Loucy (cell line): ENCODE results near the gene LRCH3.

Source experiments
- H2AFZ ChIP-seq: fragments of 200-600 bp; sonication (generic); 2 replicates; pipeline ENCODE4 v1.6.0; 2016; ENCODE audit warnings: antibody characterized with exemption, mild to moderate bottlenecking, low read length, moderate library complexity
- H3F3A ChIP-seq: fragments of 200-600 bp; 2 replicates; pipeline ENCODE4 v1.6.0; 2016; ENCODE audit warnings: antibody characterized with exemption, low read depth, mild to moderate bottlenecking
- H3K27me3 ChIP-seq: fragments of 200-600 bp; sonication (generic); 2 replicates; pipeline ENCODE4 v1.6.1; 2014; ENCODE audit warnings: low read length, mild to moderate bottlenecking; ENCODE audit not compliant: insufficient read depth, poor library complexity, severe bottlenecking
- H3K36me3 ChIP-seq: fragments of 200-600 bp; sonication (generic); 2 replicates; pipeline ENCODE4 v1.6.1; 2016; ENCODE audit warnings: low read length; ENCODE audit not compliant: insufficient read depth
- H3K4me1 ChIP-seq: fragments of 200-600 bp; sonication (generic); 2 replicates; pipeline ENCODE4 v1.5.1; 2014; ENCODE audit warnings: low read length, mild to moderate bottlenecking; ENCODE audit not compliant: insufficient read depth, poor library complexity, severe bottlenecking
- H3K4me2 ChIP-seq: fragments of 200-600 bp; sonication (generic); 2 replicates; pipeline ENCODE4 v1.6.0; 2014; ENCODE audit warnings: antibody characterized with exemption, low read length, low read depth, mild to moderate bottlenecking; ENCODE audit not compliant: poor library complexity, severe bottlenecking
- H3K4me3 ChIP-seq: fragments of 200-600 bp; sonication (generic); 2 replicates; pipeline ENCODE4 v1.5.1; 2014; ENCODE audit warnings: low read length, mild to moderate bottlenecking, mixed read lengths; ENCODE audit not compliant: poor library complexity, severe bottlenecking
- H3K79me2 ChIP-seq: fragments of 200-600 bp; sonication (generic); 2 replicates; pipeline ENCODE4 v1.6.1; 2014; ENCODE audit warnings: low read length; ENCODE audit not compliant: insufficient read depth
- H3K9ac ChIP-seq: fragments of 200-600 bp; sonication (generic); 2 replicates; pipeline ENCODE4 v1.6.0; 2014; ENCODE audit warnings: mild to moderate bottlenecking, low read depth, low read length, moderate library complexity; ENCODE audit not compliant: poor library complexity, severe bottlenecking
- H3K9me2 ChIP-seq: fragments of 200-600 bp; sonication (generic); replicated peaks from 2 replicates; pipeline ENCODE4 v1.6.1; 2016; ENCODE audit warnings: low read depth, low read length, mixed read lengths
- H3K9me3 ChIP-seq: fragments of 200-600 bp; sonication (generic); 2 replicates; pipeline ENCODE4 v1.6.1; 2014; ENCODE audit warnings: mild to moderate bottlenecking, antibody characterized with exemption, low read length, low read depth; ENCODE audit not compliant: insufficient read depth
- H4K20me1 ChIP-seq: fragments of 200-600 bp; sonication (generic); 2 replicates; pipeline ENCODE4 v1.6.0; 2014; ENCODE audit warnings: antibody characterized with exemption, low read length, mild to moderate bottlenecking; ENCODE audit not compliant: insufficient read depth, poor library complexity, severe bottlenecking
- EZH2phosphoT487 ChIP-seq: fragments of 200-600 bp; IDR thresholded peaks from 2 replicates; pipeline ENCODE4 v1.6.1; 2018; ENCODE audit warnings: antibody characterized with exemption, mild to moderate bottlenecking, moderate library complexity, borderline replicate concordance
- TF ChIP-seq, protein P1 (sequence below): fragments of 200-600 bp; sonication (generic); conservative IDR thresholded peaks from 2 replicates; pipeline ENCODE4 v1.5.1; 2014; ENCODE audit warnings: mild to moderate bottlenecking, antibody characterized with exemption, low read length

Gene LRCH3

DNA sequence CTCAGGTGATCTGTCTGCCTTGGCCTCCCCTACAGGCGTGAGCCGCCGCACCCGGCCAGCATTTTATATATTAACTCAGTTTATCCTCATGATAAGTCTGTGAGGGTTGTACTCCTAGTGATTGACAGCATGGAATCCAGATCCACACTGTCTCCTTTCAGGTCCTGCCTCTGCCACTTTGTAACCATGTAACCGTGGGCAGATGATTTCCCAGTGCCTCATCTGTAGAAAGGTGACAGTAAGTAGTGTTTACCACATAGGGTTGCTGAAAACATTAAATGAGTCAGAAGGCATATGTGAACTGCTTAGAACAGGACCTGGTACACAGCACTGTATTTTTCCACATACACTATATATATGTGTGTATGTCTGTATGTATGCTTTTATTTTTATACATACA is 38.9 kb upstream of the LRCH3 start:
- Histone ChIP-seq H3K4me3 (peak overlapping the region; percentile 80), H3K9ac (no peak overlapping the region), H2AFZ (no peak overlapping the region), H3K36me3 (peaks cover 7% of the 10 kb centered on the region; the same call in 1 of the 2 replicates), H3K4me1 (peaks cover 45% of the 10 kb centered on the region), H3K9me2 (no peaks in the 10 kb centered on the region), H3K27me3 (no peaks in the 10 kb centered on the region), H4K20me1 (peaks cover 45% of the 10 kb centered on the region), H3K9me3 (no peaks in the 10 kb centered on the region), H3K4me2 (peak overlapping the region; percentile 87), H3K79me2 (peaks cover 62% of the 10 kb centered on the region), H3F3A (no peaks in the 10 kb centered on the region; the same call in 1 of the 2 replicates)
- TF ChIP-seq EZH2phosphoT487 = no peak
- TF ChIP-seq, protein P1, sequence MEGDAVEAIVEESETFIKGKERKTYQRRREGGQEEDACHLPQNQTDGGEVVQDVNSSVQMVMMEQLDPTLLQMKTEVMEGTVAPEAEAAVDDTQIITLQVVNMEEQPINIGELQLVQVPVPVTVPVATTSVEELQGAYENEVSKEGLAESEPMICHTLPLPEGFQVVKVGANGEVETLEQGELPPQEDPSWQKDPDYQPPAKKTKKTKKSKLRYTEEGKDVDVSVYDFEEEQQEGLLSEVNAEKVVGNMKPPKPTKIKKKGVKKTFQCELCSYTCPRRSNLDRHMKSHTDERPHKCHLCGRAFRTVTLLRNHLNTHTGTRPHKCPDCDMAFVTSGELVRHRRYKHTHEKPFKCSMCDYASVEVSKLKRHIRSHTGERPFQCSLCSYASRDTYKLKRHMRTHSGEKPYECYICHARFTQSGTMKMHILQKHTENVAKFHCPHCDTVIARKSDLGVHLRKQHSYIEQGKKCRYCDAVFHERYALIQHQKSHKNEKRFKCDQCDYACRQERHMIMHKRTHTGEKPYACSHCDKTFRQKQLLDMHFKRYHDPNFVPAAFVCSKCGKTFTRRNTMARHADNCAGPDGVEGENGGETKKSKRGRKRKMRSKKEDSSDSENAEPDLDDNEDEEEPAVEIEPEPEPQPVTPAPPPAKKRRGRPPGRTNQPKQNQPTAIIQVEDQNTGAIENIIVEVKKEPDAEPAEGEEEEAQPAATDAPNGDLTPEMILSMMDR = no peak

DNA sequence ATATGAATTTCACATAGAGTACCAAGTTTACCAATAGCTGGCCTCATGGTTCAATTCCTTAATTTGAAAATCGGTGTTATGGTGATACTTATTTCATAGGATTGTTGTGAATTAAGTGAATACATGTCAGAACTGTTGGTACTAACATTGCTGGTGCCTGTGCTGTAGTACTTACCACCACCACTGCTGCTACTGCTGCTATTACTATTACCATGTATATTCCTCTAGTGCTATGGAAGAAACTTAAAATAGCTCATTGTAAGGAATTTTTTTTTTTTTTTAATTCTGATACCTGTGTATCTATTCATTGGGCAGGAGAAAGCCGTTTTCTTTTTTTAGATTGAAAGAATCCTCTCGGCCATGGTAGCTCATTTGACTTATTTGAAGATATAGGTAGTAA is 37.8 kb upstream of the LRCH3 start:
- H3F3A ChIP-seq = no peaks in the 10 kb centered on the region; the same call in 1 of the 2 replicates
- H3K4me2 ChIP-seq = peak overlapping the region; percentile 87
- H3K79me2 ChIP-seq = peaks cover 62% of the 10 kb centered on the region
- no peak overlapping the region for H3K9ac ChIP-seq
- no peaks in the 10 kb centered on the region for H3K27me3 ChIP-seq
- peaks cover 45% of the 10 kb centered on the region for H4K20me1 ChIP-seq
- H3K36me3 ChIP-seq = peaks cover 18% of the 10 kb centered on the region; the same call in 1 of the 2 replicates
- TF ChIP-seq, protein P1 = peak; percentile 30; the same call in 1 of the 2 replicates
- no peak for TF ChIP-seq EZH2phosphoT487
- peak overlapping the region; percentile 80 for H3K4me3 ChIP-seq
- no peaks in the 10 kb centered on the region for H3K9me2 ChIP-seq
- peaks cover 45% of the 10 kb centered on the region for H3K4me1 ChIP-seq
- H3K9me3 ChIP-seq = no peaks in the 10 kb centered on the region
- no peak overlapping the region for H2AFZ ChIP-seq

DNA sequence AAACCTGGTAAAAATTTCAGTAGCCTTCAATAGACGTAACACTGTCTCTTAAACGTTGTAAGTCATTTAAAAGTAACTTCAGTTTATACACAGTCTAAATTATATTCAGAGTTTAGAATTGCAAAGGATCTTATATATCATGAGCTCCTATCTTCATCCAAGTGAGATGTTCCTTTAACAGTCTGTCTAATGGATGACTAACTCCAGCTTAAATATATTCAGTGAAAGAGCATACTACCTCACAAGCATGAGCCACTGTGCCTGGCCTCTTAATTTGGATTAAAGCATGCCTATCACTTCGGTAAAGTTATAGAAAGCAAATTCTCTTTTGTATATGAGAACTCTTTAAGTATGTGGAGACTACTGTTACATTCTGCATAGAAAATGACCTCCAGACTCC is 34.4 kb upstream of the LRCH3 start:
- H3K9me3 ChIP-seq = no peaks in the 10 kb centered on the region

More for the DNA sequence above, 34.4 kb upstream of the LRCH3 start:
- H2AFZ ChIP-seq = no peak overlapping the region
- H3K4me3 ChIP-seq = no peak overlapping the region
- H3K4me2 ChIP-seq = peak overlapping the region; percentile 46
- no peaks in the 10 kb centered on the region for H3K27me3 ChIP-seq
- peaks cover 51% of the 10 kb centered on the region for H3K36me3 ChIP-seq
- H3K79me2 ChIP-seq = peaks cover 81% of the 10 kb centered on the region
- H3F3A ChIP-seq = no peaks in the 10 kb centered on the region
- H3K9ac ChIP-seq = no peak overlapping the region
- H3K4me1 ChIP-seq = peaks cover 39% of the 10 kb centered on the region
- H3K9me2 ChIP-seq = no peaks in the 10 kb centered on the region
- no peak for TF ChIP-seq EZH2phosphoT487
- TF ChIP-seq, protein P1 = no peak
- H4K20me1 ChIP-seq = peaks cover 34% of the 10 kb centered on the region
